ENCODE data around the gene PMM2. TPM values are rescaled to one million over a fixed set of nuclear protein-coding genes. Genes with fewer than 3 reads are reported as not detected.
A peak's percentile ranks its signal among the peaks of the same experiment; 100 is the strongest.

Gene PMM2
- total RNA-seq, 1 donor from 2014 or later = 22.2 TPM

DNA sequence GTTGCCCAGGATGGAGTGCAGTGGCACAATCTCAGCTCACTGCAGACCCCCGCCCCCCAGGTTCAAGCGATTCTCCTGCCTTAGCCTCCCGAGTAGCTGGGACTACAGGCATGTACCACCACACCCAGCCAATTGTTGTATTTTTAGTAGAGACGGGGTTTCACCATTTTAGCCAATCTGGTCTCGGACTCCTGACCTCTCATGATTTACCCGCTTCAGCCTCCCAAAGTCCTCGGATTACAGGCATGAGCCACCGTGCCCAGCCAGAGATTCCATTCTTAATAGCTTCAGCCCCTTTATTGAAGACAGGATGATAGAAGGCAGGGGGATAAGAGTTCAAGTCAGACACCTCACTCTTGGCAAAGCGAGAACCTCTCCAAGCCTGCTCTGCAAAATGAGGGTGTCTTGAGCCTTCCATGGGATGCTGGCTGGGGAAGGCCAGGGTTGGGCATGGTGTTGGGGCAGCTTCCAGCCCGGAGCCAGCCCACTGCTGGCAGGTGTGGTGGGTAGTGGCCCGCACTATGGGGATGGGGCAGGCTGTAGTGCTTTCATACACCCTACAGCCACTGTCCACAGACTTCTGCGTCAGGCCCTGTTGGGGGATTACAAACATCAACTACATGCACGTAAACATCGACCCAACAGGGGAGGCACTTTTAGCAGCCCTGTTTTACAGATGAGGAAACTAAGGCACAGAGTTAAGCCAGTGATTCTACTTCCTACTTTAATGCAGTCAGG, 67.7 kb downstream of the PMM2 start:
- H3K36me3 Mint-ChIP-seq = no peaks in the 10 kb centered on the region
- peaks cover 59% of the 10 kb centered on the region for H3K4me1 Mint-ChIP-seq
- DNase-seq (ENCODE audit: low spot score) = no peak
- Histone ChIP-seq H3K36me3 (no peaks in the 10 kb centered on the region), H3K9me3 (ENCODE audit: low read depth) (no peaks in the 10 kb centered on the region), H3F3A (ENCODE audit: low read depth) (peaks cover 48% of the 10 kb centered on the region), H3K27me3 (no peaks in the 10 kb centered on the region), H2AFZ (replicated peaks) (no peak overlapping the region), H3K4me2 (peak overlapping the region; percentile 90), H4K20me1 (ENCODE audit: low read depth) (peaks cover 78% of the 10 kb centered on the region), H3K27ac (peak overlapping the region; percentile 23), H3K4me3 (no peak overlapping the region), H3K9ac (no peak overlapping the region), H3K4me1 (peaks cover 41% of the 10 kb centered on the region), H3K79me2 (ENCODE audit: low read depth) (peaks cover 84% of the 10 kb centered on the region)
- TF ChIP-seq, protein P1, sequence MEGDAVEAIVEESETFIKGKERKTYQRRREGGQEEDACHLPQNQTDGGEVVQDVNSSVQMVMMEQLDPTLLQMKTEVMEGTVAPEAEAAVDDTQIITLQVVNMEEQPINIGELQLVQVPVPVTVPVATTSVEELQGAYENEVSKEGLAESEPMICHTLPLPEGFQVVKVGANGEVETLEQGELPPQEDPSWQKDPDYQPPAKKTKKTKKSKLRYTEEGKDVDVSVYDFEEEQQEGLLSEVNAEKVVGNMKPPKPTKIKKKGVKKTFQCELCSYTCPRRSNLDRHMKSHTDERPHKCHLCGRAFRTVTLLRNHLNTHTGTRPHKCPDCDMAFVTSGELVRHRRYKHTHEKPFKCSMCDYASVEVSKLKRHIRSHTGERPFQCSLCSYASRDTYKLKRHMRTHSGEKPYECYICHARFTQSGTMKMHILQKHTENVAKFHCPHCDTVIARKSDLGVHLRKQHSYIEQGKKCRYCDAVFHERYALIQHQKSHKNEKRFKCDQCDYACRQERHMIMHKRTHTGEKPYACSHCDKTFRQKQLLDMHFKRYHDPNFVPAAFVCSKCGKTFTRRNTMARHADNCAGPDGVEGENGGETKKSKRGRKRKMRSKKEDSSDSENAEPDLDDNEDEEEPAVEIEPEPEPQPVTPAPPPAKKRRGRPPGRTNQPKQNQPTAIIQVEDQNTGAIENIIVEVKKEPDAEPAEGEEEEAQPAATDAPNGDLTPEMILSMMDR (IDR thresholded peaks at IDR 0.05) = no peak
- TF ChIP-seq EZH2phosphoT487 (IDR thresholded peaks at IDR 0.05) = no peak
- TF ChIP-seq EZH2 (IDR thresholded peaks at IDR 0.05) = no peak
- H3K9me3 Mint-ChIP-seq = no peaks in the 10 kb centered on the region
- H3K4me3 Mint-ChIP-seq = peak overlapping the region; percentile 99
- peaks cover 12% of the 10 kb centered on the region for H3K27me3 Mint-ChIP-seq (ENCODE audit: insufficient read depth, low read depth)
- H3K27ac Mint-ChIP-seq = peak overlapping the region; percentile 87

DNA sequence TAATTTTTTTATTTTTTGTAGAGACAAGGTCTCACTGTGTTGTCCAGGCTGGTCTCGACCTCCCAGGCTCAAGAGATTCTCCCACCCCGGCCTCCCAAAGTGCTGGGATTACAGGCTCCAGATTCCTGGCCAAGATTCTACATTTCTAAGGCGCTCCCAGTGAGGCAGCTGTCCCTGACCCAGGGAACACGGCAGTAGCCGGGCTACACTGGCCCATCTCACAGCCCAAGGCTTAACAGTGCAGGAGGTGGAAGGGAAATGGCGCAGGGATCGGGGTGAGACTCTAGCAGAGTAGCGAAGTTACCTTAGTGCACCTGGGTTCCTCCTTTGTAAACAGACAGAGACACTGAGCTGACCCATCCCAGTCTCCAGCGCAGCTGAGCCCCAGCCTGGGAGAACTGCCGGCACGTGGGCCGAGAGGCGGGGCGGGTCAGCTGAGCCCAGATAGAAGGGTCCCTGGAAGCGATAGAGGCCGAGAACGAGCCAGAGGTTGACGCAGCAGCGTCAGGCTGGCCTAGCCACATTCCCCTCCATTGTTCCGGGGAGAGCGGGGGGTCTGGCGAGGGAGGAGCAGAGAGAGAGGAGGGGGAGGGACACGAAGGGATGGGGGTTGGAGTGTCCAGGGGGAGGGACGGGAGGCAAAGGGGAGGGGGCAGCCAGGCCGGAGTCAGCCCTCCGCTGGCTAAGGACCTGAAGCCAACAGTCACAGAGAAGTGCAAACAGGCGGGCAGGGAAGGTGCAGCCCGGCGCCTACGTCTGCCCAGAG, 68.7 kb downstream of the PMM2 start:
- no peaks in the 10 kb centered on the region for H3K36me3 Mint-ChIP-seq
- H3K4me1 Mint-ChIP-seq = peaks cover 62% of the 10 kb centered on the region
- peak overlapping the region; percentile 75 for H3K9ac ChIP-seq
- H3K27ac ChIP-seq = peak overlapping the region; percentile 20
- DNase-seq (ENCODE audit: low spot score) = peak; percentile 96
- no peaks in the 10 kb centered on the region for H3K27me3 ChIP-seq
- H4K20me1 ChIP-seq (ENCODE audit: low read depth) = peaks cover 69% of the 10 kb centered on the region
- H3K27ac Mint-ChIP-seq = peak overlapping the region; percentile 19
- peaks cover 48% of the 10 kb centered on the region for H3F3A ChIP-seq (ENCODE audit: low read depth)
- peaks cover 41% of the 10 kb centered on the region for H3K4me1 ChIP-seq
- peaks cover 12% of the 10 kb centered on the region for H3K27me3 Mint-ChIP-seq (ENCODE audit: insufficient read depth, low read depth)
- H3K79me2 ChIP-seq (ENCODE audit: low read depth) = peaks cover 74% of the 10 kb centered on the region
- no peaks in the 10 kb centered on the region for H3K9me3 ChIP-seq (ENCODE audit: low read depth)
- peak overlapping the region; percentile 90 for H3K4me2 ChIP-seq
- H2AFZ ChIP-seq (replicated peaks) = no peak overlapping the region
- H3K4me3 ChIP-seq = peak overlapping the region; percentile 96
- H3K4me3 Mint-ChIP-seq = peak overlapping the region; percentile 99
- no peaks in the 10 kb centered on the region for H3K9me3 Mint-ChIP-seq
- TF ChIP-seq, protein P1 (IDR thresholded peaks at IDR 0.05) = no peak
- TF ChIP-seq EZH2 (IDR thresholded peaks at IDR 0.05) = no peak
- TF ChIP-seq EZH2phosphoT487 (IDR thresholded peaks at IDR 0.05) = no peak
- H3K36me3 ChIP-seq = no peaks in the 10 kb centered on the region

DNA sequence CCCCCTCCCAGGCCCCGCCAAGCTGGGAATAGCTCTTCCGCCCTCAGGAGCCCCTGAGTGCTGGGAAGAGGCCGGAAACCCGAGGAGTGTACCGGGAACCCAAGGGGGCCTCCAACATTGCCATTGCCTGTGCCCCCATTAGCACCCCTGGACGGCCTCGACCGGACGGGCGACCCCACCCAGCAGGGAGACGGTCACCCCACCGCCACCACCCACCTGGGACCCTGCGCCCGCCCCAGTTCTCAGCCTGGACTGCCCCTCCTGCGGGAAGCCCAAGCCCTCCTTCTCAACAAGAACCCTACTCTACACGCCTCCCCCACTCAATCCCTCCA, 69.2 kb downstream of the PMM2 start:
- peaks cover 48% of the 10 kb centered on the region for H3F3A ChIP-seq (ENCODE audit: low read depth)
- no peaks in the 10 kb centered on the region for H3K36me3 ChIP-seq
- no peaks in the 10 kb centered on the region for H3K27me3 ChIP-seq
- peak overlapping the region; percentile 96 for H3K4me3 ChIP-seq
- Mint-ChIP-seq H3K27me3 (ENCODE audit: insufficient read depth, low read depth) (peaks cover 13% of the 10 kb centered on the region), H3K27ac (peak overlapping the region; percentile 79), H3K4me3 (peak overlapping the region; percentile 99), H3K36me3 (no peaks in the 10 kb centered on the region), H3K4me1 (peaks cover 58% of the 10 kb centered on the region), H3K9me3 (no peaks in the 10 kb centered on the region)
- no peak overlapping the region for H3K27ac ChIP-seq
- no peak overlapping the region for H2AFZ ChIP-seq (replicated peaks)
- peaks cover 39% of the 10 kb centered on the region for H3K4me1 ChIP-seq
- peaks cover 63% of the 10 kb centered on the region for H4K20me1 ChIP-seq (ENCODE audit: low read depth)
- DNase-seq (ENCODE audit: low spot score) = no peak
- TF ChIP-seq EZH2phosphoT487 (IDR thresholded peaks at IDR 0.05) (no peak), EZH2 (IDR thresholded peaks at IDR 0.05) (no peak)
- TF ChIP-seq, protein P1 (IDR thresholded peaks at IDR 0.05) = no peak
- H3K9ac ChIP-seq = peak overlapping the region; percentile 75
- H3K9me3 ChIP-seq (ENCODE audit: low read depth) = no peaks in the 10 kb centered on the region
- peak overlapping the region; percentile 90 for H3K4me2 ChIP-seq
- H3K79me2 ChIP-seq (ENCODE audit: low read depth) = peaks cover 69% of the 10 kb centered on the region

Data from neural progenitor cell (in vitro differentiated cells).